Heart right ventricle (tissue), 16 donors: Measurements from ENCODE around the gene FAM168A. TPM values are rescaled to one million over a fixed set of nuclear protein-coding genes. Genes with fewer than 3 reads are reported as not detected.

Experiments used
- ATAC-seq, 8 donors: fragments of 200-7000 bp; cut with Tn5 transposase; one replicate each; pipeline ENCODE4 v1.9.1; 2020; ENCODE audit warnings: mild to moderate bottlenecking in 8 of 8, moderate library complexity in 8 of 8, moderate number of reproducible peaks in 1 of 8
- DNase-seq, 2 donors: peaks; one replicate each; pipeline ENCODE4 v3.0.0-alpha.2; 2020
- H3K27ac ChIP-seq, 10 donors: fragments of 200-600 bp; sonication (generic) in 2 of 10; one replicate each; pipeline versions ENCODE4 v1.5.0 to v1.8.0; 2020 to 2022; ENCODE audit warnings: mild to moderate bottlenecking in 3 of 10
- H3K27me3 ChIP-seq, 7 donors: fragments of 200-600 bp; one replicate each; pipeline ENCODE4 v1.8.0; 2021 to 2022; ENCODE audit warnings: mild to moderate bottlenecking in 2 of 7
- H3K36me3 ChIP-seq, 9 donors: fragments of 200-600 bp; sonication (generic) in 1 of 9; one replicate each; pipeline versions ENCODE4 v1.5.0 to v1.8.0; 2020 to 2022; ENCODE audit warnings: mild to moderate bottlenecking in 2 of 9
- H3K4me1 ChIP-seq, 9 donors: fragments of 200-600 bp; sonication (generic) in 1 of 9; one replicate each; pipeline versions ENCODE4 v1.5.0 to v1.8.0; 2020 to 2022; ENCODE audit warnings: mild to moderate bottlenecking in 4 of 9
- H3K4me3 ChIP-seq, 10 donors: fragments of 200-600 bp; sonication (generic) in 2 of 10; one replicate each; pipeline versions ENCODE4 v1.5.0 to v1.8.0; 2020 to 2022; ENCODE audit warnings: mild to moderate bottlenecking in 7 of 10, moderate library complexity in 2 of 10
- H3K9me3 ChIP-seq, 11 donors: fragments of 200-600 bp in 10 of 11; sonication (generic) in 2 of 11; one replicate each; pipeline versions ENCODE4 v1.5.0 to v1.8.0; 2013 to 2022; ENCODE audit warnings: mild to moderate bottlenecking in 2 of 11, control low read depth in 1 of 11, moderate library complexity in 1 of 11
- WGBS, 2 donors: extraction: QIAGEN DNeasy Blood & Tissue Kit; methylation state at CpG; one replicate each; pipeline ENCODE4 v1.1.7; 2013; ENCODE audit warnings: inconsistent platforms in 1 of 2; 5-methylcytosine and 5-hydroxymethylcytosine counted together
- intact Hi-C, 10 donors: fragments of 100-400 bp; cut with DNase I; formaldehyde crosslinking; loops; one replicate each; pipeline versions ENCODE4 v1.11.1 to v1.14.2; 2022
- polyA plus RNA-seq, 2 donors: library from polyadenylated mRNA; stranded (reverse); fragments of 200-250 nt; gene quantifications; one replicate each; pipeline ENCODE4 v1.2.3, GENCODE V29; 2013
- total RNA-seq, 10 donors: library from RNA; stranded (reverse); fragmentation: NEBNext Ultra II Directional in 3 of 10; extraction: Animal tissue kit (Norgen Biotek cat#: 25700) in 3 of 10; gene quantifications; one replicate each; pipeline versions ENCODE4 v1.2.1 to v1.2.4, GENCODE V29; 2021 to 2023
- TF ChIP-seq, protein P1 (sequence below), 9 donors: fragments of 200-600 bp; sonication (generic) in 2 of 9; IDR thresholded peaks; one replicate each; pipeline versions ENCODE4 v1.5.0 to v1.8.0; 2021 to 2022; ENCODE audit warnings: antibody characterized with exemption in 9 of 9, mild to moderate bottlenecking in 5 of 9, moderate library complexity in 1 of 9
- donor health status: Arrhythmogenic right ventricular cardiomyopathy.
- donor health status: ischemic (EF 13 %, LVEDD 7.1; RV severe dilation, severe dysfunction).
- donor health status: healthy with polysubstance abuse.
- donor health status: DM: no; HTN: yes; CAD: no.
- donor health status: DM: no; HTN: no; CAD: no.
- donor health status: ischemic (EF 25% LVEDD 6.9; RV normal size, moderate dysfunction).
- donor health status: ischemic (EF 25% LVEDD 5.7; RV mildly dilated, moderate dysfunction).
- donor health status: healthy.
- donor health status: DM: yes; HTN: yes; CAD: no.
- donor health status: Ischemic cardiomyopathy.
- donor health status: ischemic (EF 35%, LVEDD 5.7; RV mildly dilated, moderate dysfunction).
- donor health status: nonischemic (EF 11% LVEDD 7.7; RV severe dilation, severe dysfunction).
- donor health status: DM: yes; HTN: yes; CAD: no.
- donor health status: PGD.
- donor health status: ischemic (EF 29% LVEDD 5.4; RV normal size, mild dysfunction).
- donor health status: nonischemic (EF 23%, LVEDD 6.1; RV moderate dilation, normal function).

FAM168A gene
- total and polyA plus RNA-seq, 12 donors: 7.9 to 37.1 (median 31.8) TPM

DNA sequence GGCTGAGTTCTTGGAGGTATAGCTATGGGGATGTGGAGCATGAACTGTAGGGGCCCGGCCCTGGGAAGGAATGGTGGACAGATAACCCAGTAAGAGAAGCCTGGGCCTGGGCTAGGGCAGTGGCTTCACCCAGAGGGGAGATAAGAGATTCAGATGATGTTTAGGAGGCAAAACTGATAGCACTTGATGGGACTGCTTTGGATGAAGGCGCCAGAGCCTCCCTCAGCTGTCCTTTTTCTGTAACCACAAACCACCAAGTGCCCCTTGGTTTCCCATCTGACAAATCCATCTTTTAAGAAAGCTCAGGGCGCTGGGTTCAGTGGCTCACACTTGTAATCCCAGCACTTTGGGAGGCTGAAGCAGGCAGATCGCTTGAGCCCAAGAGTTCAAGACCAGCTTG lies 198.3 kb downstream of the FAM168A start:
- TF ChIP-seq, protein P1, sequence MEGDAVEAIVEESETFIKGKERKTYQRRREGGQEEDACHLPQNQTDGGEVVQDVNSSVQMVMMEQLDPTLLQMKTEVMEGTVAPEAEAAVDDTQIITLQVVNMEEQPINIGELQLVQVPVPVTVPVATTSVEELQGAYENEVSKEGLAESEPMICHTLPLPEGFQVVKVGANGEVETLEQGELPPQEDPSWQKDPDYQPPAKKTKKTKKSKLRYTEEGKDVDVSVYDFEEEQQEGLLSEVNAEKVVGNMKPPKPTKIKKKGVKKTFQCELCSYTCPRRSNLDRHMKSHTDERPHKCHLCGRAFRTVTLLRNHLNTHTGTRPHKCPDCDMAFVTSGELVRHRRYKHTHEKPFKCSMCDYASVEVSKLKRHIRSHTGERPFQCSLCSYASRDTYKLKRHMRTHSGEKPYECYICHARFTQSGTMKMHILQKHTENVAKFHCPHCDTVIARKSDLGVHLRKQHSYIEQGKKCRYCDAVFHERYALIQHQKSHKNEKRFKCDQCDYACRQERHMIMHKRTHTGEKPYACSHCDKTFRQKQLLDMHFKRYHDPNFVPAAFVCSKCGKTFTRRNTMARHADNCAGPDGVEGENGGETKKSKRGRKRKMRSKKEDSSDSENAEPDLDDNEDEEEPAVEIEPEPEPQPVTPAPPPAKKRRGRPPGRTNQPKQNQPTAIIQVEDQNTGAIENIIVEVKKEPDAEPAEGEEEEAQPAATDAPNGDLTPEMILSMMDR (IDR thresholded peaks at IDR 0.05): no peak
- Histone ChIP-seq H3K9me3 (no peaks in the 10 kb centered on the region), H3K4me3 (no peak overlapping the region), H3K27me3 (no peaks in the 10 kb centered on the region), H3K36me3 (peaks cover 0 to 58% (median 0%) of the 10 kb centered on the region in 9 donors), H3K27ac (peak overlapping the region in 8 of 10 donors; percentile 36 to 76 (median 64)), H3K4me1 (peaks cover 4 to 51% (median 25%) of the 10 kb centered on the region in 9 donors)
- intact Hi-C loops: loop anchor here in 8 of 10 donors (5.0 to 10.0 kb wide), 8 partner anchors 92 to 263 kb away; partner anchors contain the start of genes ARHGEF17 (in 2 of the 8) and FAM168A (in 1 of the 8)
- DNase-seq (no peak), ATAC-seq (no peak)
- WGBS, 2 donors: 85 to 89% methylated on average over 4 of the region's 4 CpGs

DNA sequence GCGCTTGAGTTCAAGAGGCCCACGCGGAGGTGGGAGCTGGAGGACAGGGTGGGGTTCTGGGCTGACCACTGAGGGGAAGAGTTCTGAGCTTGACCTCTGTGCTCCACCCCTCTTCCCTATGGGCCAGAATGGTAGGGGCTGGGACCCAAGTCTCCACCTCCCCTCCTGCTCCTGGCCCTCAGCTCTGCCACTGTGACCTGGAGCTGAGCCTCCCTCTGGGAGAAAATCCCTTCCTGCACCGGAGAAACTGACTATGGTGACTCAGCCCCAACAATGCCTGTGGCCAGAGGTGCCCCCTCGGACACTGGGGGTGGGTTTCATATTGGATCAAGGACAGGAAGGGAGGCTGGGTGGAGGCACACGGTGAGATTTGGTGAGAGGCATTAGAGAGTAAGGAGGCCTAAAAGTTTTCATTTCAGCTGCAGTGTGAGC lies 198.7 kb downstream of the FAM168A start:
- peak overlapping the region in 8 of 10 donors; percentile 41 to 76 (median 64) for H3K27ac ChIP-seq
- ATAC-seq: peak in 7 of 8 donors; percentile 46 to 65 (median 50)
- H3K4me3 ChIP-seq: no peak overlapping the region
- H3K4me1 ChIP-seq: peaks cover under 1 to 48% (median 21%) of the 10 kb centered on the region in 9 donors
- H3K36me3 ChIP-seq: peaks cover 0 to 60% (median 0%) of the 10 kb centered on the region in 9 donors
- DNase-seq: no peak
- TF ChIP-seq, protein P1 (IDR thresholded peaks at IDR 0.05): no peak
- H3K9me3 ChIP-seq: no peaks in the 10 kb centered on the region
- WGBS, 2 donors: 48 to 50% methylated on average over 6 of the region's 6 CpGs
- intact Hi-C loops: loop anchor here in 3 of 10 donors (5.0 to 10.0 kb wide), 4 partner anchors 92 to 263 kb away; partner anchors contain the start of gene ARHGEF17 (in 2 of the 3)
- H3K27me3 ChIP-seq: no peaks in the 10 kb centered on the region

DNA sequence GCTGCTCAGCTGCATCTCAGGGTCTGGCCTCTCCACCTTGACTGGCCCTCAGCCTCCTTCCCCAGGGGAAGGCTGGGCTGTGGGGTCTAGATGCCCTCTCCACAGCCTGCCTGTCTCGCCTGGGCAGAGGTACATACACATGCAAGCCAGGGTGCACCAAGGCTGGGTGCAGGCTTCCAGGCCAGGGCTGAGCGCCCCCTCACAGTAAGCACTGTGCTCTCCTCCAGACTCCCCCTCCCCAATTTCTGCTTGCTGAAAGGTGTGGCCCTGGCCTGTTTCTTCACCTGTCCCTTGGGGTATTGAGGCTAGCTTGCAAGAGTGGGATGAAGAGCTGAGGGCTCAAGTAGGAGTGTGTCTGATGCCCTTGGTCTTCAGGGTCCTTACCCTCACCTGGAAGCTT lies 199.2 kb downstream of the FAM168A start:
- H3K36me3 ChIP-seq: peaks cover 0 to 65% (median 0%) of the 10 kb centered on the region in 9 donors
- peaks cover 0 to 48% (median 18%) of the 10 kb centered on the region in 9 donors for H3K4me1 ChIP-seq
- peak overlapping the region in 8 of 10 donors; percentile 19 to 76 (median 46) for H3K27ac ChIP-seq
- H3K9me3 ChIP-seq: no peaks in the 10 kb centered on the region
- intact Hi-C loops: loop anchor here in 3 of 10 donors (5.0 to 10.0 kb wide), 4 partner anchors 91 to 264 kb away; partner anchors contain the start of gene ARHGEF17 (in 2 of the 3)
- TF ChIP-seq, protein P1 (IDR thresholded peaks at IDR 0.05): no peak
- H3K27me3 ChIP-seq: no peaks in the 10 kb centered on the region
- DNase-seq (no peak), ATAC-seq (no peak)
- WGBS, 2 donors: 93 to 100% methylated on average over 2 of the region's 2 CpGs
- H3K4me3 ChIP-seq: no peak overlapping the region

DNA sequence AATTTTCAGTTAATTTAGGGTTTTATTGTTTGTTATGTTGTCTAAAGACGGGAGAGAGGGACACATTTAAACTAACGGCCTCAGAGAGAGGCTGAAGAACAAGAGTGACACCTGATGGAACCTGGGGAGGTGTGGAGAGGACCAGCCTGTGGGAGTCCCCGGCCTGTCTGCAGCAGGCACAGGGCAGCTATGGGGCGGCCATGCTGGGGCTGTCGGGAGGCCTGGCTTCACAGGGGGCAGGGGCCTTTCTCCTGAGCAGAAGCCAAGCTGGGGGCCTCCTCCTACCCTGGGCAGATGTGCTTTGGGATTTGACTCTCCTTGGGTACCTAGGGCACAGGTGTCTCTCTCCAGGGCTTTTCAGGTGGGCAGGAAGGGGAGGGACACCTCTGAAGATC lies 199.8 kb downstream of the FAM168A start:
- Histone ChIP-seq H3K9me3 (no peaks in the 10 kb centered on the region), H3K27me3 (no peaks in the 10 kb centered on the region), H3K4me3 (no peak overlapping the region), H3K27ac (peak overlapping the region in 1 of 10 donors; percentile 43), H3K36me3 (peaks cover 0 to 71% (median 0%) of the 10 kb centered on the region in 9 donors), H3K4me1 (peaks cover 3 to 48% (median 16%) of the 10 kb centered on the region in 9 donors)
- intact Hi-C loops: loop anchor here in 3 of 10 donors (5.0 to 10.0 kb wide), 4 partner anchors 91 to 264 kb away; partner anchors contain the start of gene ARHGEF17 (in 2 of the 3)
- no peak for DNase-seq
- 83 to 86% methylated on average over 5 of the region's 5 CpGs for WGBS, 2 donors
- TF ChIP-seq, protein P1 (IDR thresholded peaks at IDR 0.05): no peak
- ATAC-seq: no peak
